ENCODE data around the gene LRRC75A.

LRRC75A gene

DNA sequence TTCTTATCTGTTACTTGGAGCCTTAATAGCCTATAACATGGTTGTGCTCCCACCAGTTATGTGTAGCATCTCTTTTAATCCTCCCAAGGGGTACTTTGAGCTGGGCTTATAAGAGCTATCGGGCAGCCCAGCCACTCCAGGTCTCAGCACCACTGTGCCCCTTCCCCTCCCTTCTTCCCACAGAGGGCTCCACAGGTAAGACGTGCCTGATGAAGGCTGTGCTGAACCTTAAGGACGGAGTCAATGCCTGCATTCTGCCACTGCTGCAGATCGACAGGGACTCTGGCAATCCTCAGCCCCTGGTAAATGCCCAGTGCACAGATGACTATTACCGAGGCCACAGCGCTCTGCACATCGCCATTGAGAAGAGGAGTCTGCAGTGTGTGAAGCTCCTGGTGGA lies 69.6 kb downstream of the LRRC75A start:
- no peak overlapping the region for H3K27ac ChIP-seq
- TF ChIP-seq CTCF (IDR thresholded peaks at IDR 0.05) (no peak), ZFX (IDR thresholded peaks at IDR 0.05; ENCODE audit: borderline replicate concordance) (no peak)

GRCh38 chr17:16419929-16420271 lies 72.1 kb downstream of the LRRC75A start:
- H3K27ac ChIP-seq: no peak overlapping the region
- TF ChIP-seq CTCF (IDR thresholded peaks at IDR 0.05) (no peak), ZFX (IDR thresholded peaks at IDR 0.05; ENCODE audit: borderline replicate concordance) (no peak)

- H3K27ac ChIP-seq: no peak overlapping the region
- TF ChIP-seq ZFX (IDR thresholded peaks at IDR 0.05; ENCODE audit: borderline replicate concordance) (no peak), CTCF (IDR thresholded peaks at IDR 0.05) (no peak)
Measured at GRCh38 chr17:16419074-16419928, 72.7 kb downstream of the LRRC75A start.

GRCh38 chr17:16418685-16419068 lies 73.3 kb downstream of the LRRC75A start:
- no peak overlapping the region for H3K27ac ChIP-seq
- TF ChIP-seq ZFX (IDR thresholded peaks at IDR 0.05; ENCODE audit: borderline replicate concordance): no peak
- TF ChIP-seq CTCF (IDR thresholded peaks at IDR 0.05): no peak

GRCh38 chr17:16417896-16418684 lies 73.9 kb downstream of the LRRC75A start:
- H3K27ac ChIP-seq: no peak overlapping the region
- TF ChIP-seq ZFX (IDR thresholded peaks at IDR 0.05; ENCODE audit: borderline replicate concordance): no peak
- no peak for TF ChIP-seq CTCF (IDR thresholded peaks at IDR 0.05)

DNA sequence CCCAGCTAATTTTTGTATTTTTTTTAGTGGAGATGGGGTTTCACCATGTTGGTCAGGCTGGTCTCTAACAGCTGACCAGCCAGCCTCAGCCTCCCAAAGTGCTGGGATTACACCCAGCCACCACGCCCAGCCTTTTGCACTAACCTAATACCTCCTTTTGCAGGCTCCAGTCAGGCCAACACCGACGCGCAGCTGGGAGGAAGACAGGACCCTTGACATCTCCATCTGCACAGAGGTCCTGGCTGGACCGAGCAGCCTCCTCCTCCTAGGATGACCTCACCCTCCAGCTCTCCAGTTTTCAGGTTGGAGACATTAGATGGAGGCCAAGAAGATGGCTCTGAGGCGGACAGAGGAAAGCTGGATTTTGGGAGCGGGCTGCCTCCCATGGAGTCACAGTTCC lies 74.6 kb downstream of the LRRC75A start:
- no peak for TF ChIP-seq CTCF (IDR thresholded peaks at IDR 0.05)
- no peak for TF ChIP-seq ZFX (IDR thresholded peaks at IDR 0.05; ENCODE audit: borderline replicate concordance)
- no peak overlapping the region for H3K27ac ChIP-seq
